Left renal cortex interstitium (tissue), 4 donors: ENCODE data around the gene AP3S1. TPM values are rescaled to one million over a fixed set of nuclear protein-coding genes. Genes with fewer than 3 reads are reported as not detected.

Source experiments
- polyA plus RNA-seq, 4 donors: library from polyadenylated mRNA; unstranded; fragments of 120-200 nt; gene quantifications; one replicate each; pipeline ENCODE4 v1.2.1, GENCODE V29; 2013; ENCODE audit not compliant: insufficient read length in 4 of 4

AP3S1 gene
- polyA plus RNA-seq, 4 donors = 102 to 128 (median 119) TPM

Other genes starting within 250 kb of the AP3S1 start
- gene TICAM2, start 239.5 kb upstream of the AP3S1 start, polyA plus RNA-seq = 1 to 10 TPM; 2.4 to 7.2 (median 4.2) TPM
- gene TMED7, start 215.9 kb upstream of the AP3S1 start, polyA plus RNA-seq = 100 to 1,000 TPM in 3 of 4 donors, 10 to 100 TPM in 1; 87.5 to 107 (median 105) TPM
- 10 to 100 TPM; 19.2 to 26.7 (median 24.5) TPM for gene CDO1, start 25.3 kb upstream of the AP3S1 start, polyA plus RNA-seq
- gene ATG12, start 370 bp upstream of the AP3S1 start, polyA plus RNA-seq = 10 to 100 TPM; 44.8 to 64.2 (median 52.4) TPM
- gene LVRN, start 120.5 kb downstream of the AP3S1 start, polyA plus RNA-seq = 1 to 10 TPM in 2 of 4 donors, under 1 TPM in 2; 0.51 to 1.7 (median 1.0) TPM
- gene ARL14EPL, start 190.5 kb downstream of the AP3S1 start, polyA plus RNA-seq = not detected
- gene COMMD10, start 243.1 kb downstream of the AP3S1 start, polyA plus RNA-seq = 10 to 100 TPM; 53.9 to 63.6 (median 59.2) TPM